Heart left ventricle (tissue), 13 donors: Measurements from ENCODE around the gene ATF6B.

Source experiments
- CTCF ChIP-seq, 12 donors: fragments of 200-600 bp; sonication (generic) in 4 of 12; IDR thresholded peaks; one replicate each; pipeline versions ENCODE4 v1.5.0 to v1.8.0; 2018 to 2022; ENCODE audit warnings: antibody characterized with exemption in 12 of 12, mild to moderate bottlenecking in 5 of 12
- POLR2A ChIP-seq, 2 donors: fragments of 450-650 bp; IDR thresholded peaks; one replicate each; pipeline ENCODE4 v1.6.1; 2017; ENCODE audit warnings: antibody characterized with exemption in 2 of 2, mild to moderate bottlenecking in 2 of 2, moderate library complexity in 2 of 2
- donor health status: ischemic (EF 13 %, LVEDD 7.1; RV severe dilation, severe dysfunction).
- donor health status: DM: no; HTN: yes; CAD: no.
- donor health status: DM: no; HTN: no; CAD: no.
- donor health status: ischemic (EF 25% LVEDD 6.9; RV normal size, moderate dysfunction).
- donor health status: ischemic (EF 25% LVEDD 5.7; RV mildly dilated, moderate dysfunction).
- donor health status: ischemic (EF 35%, LVEDD 5.7; RV mildly dilated, moderate dysfunction).
- donor health status: nonischemic (EF 11% LVEDD 7.7; RV severe dilation, severe dysfunction).
- donor health status: DM: yes; HTN: yes; CAD: no.
- donor health status: PGD.
- donor health status: ischemic (EF 29% LVEDD 5.4; RV normal size, mild dysfunction).
- donor health status: nonischemic (EF 23%, LVEDD 6.1; RV moderate dilation, normal function).

GRCh38 chr6:32123681-32124080, 4.4 kb downstream of the ATF6B start:
- TF ChIP-seq CTCF (IDR thresholded peaks at IDR 0.05): no peak
- TF ChIP-seq POLR2A (IDR thresholded peaks at IDR 0.05): no peak
